GM20000 (cell line): Measurements from ENCODE around the gene ACY1.
A peak's percentile ranks its signal among the peaks of the same experiment; 100 is the strongest.

Source experiments
- DNase-seq: peaks from one replicate; pipeline ENCODE4 v3.0.0; 2012; ENCODE audit warnings: low spot score
- TF ChIP-seq, protein P1 (sequence below): IDR thresholded peaks from 2 replicates; pipeline ENCODE4 v1.5.1; 2012; ENCODE audit warnings: mild to moderate bottlenecking, control low read depth; ENCODE audit errors: extremely low read depth, missing control alignments

The ACY1 gene

DNA sequence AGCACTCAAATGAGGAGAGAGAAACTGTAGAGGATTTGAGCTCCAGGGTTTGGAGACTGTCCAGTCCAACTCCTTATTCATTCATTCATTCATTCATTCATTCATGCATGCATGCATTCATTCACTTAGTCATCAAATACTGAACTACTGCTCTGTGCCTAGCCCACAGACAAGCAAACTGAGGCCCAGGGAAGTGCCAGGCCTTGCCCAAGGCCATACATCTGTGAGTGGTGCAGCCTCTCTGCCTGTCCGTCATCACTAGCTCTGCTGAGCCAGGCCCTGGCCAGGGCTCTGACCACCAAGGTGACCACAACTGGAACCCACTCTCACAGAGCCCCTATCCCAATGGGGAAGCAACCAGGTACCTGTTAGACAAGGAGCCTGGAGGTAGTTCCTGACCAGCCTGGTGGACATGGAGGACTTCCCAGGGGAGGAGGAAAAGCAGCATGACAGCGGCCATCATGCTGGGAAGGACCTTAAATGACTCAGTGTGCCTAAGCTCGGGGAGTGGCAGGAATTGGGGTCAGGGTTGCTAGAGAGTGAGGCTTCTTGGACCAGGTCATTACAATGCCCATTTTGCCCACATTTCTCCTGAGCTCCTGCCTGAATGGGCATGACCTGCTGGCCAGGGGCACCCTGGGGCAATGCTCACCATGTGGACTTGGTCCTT, 39.9 kb downstream of the ACY1 start:
- TF ChIP-seq, protein P1, sequence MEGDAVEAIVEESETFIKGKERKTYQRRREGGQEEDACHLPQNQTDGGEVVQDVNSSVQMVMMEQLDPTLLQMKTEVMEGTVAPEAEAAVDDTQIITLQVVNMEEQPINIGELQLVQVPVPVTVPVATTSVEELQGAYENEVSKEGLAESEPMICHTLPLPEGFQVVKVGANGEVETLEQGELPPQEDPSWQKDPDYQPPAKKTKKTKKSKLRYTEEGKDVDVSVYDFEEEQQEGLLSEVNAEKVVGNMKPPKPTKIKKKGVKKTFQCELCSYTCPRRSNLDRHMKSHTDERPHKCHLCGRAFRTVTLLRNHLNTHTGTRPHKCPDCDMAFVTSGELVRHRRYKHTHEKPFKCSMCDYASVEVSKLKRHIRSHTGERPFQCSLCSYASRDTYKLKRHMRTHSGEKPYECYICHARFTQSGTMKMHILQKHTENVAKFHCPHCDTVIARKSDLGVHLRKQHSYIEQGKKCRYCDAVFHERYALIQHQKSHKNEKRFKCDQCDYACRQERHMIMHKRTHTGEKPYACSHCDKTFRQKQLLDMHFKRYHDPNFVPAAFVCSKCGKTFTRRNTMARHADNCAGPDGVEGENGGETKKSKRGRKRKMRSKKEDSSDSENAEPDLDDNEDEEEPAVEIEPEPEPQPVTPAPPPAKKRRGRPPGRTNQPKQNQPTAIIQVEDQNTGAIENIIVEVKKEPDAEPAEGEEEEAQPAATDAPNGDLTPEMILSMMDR: no peak
- DNase-seq: no peak

DNA sequence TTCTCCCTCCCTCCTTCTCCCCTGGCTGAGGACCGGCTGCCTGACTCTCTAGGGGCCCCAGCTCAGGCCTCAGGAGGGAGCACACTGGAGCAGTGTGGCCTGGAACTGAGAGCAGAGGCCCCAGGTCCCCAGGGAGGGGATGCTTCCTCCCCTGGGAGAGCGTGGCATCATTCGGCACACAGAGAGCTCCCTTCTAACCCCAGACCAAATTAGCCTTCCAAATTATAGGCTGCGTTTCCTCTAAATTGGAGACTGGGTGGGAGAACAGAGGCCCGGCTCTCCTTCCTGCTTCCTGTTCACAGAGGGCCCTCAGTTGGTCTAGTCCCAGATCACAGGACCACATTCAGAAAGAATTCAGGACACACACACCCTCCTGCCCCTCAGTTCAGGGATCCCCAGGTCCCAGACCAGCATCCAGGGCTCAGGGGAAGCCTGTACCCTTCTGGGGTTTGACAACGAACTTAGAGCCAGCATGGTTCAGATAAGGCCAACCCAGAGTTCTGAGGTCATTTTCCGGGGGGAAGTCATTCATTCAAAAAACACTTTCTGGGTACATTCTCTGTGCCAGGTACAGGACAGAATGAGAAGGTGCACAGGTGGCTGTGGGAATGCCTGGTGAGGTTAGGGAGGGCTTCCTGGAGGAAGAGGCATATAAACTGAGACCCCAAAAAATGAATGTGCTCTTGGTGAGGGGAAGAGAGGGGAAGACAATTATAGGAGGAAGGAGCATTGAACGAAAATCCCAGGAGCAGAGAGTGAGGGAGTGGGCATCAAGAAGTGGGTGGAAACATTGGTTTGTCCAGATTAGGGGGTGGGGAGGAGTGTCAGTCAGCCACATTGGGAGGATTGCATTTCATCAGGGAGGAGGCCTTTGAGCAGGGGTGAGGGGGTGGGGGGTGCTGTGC, 40.8 kb downstream of the ACY1 start:
- TF ChIP-seq, protein P1: no peak
- peak; percentile 70 for DNase-seq

DNA sequence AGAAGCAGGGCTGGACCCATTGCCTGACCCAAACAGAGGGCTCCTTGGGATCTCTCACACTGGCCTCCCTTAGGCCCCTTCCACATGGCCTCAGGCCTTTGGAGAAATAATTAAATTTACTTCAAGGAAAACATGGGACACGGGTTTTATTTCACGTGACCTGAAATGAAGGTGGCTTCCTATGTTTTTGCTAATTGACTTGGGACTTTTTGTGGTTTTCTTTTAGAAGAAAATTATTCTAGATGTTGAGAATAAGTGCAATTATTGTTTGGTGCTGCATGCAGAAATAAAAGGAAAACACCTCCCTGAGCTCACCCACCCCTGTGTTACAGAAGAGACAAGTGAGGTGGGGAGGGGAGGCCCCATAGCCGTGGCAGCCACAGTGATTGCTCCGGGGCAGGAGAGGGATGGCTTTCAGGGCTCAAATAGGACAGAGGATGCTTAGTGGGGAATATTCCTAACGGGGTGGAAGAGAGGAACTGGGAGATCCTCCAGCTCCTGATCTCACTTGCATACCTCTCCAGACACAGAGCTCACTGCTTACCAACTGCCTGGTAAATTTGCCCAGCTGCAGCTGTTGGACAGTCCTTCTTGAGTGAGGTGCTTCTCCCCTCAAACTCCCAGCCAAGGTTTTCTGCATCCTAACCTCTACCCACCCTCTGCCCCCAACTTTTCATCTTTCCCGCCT, 41.6 kb downstream of the ACY1 start:
- TF ChIP-seq, protein P1: no peak
- no peak for DNase-seq

DNA sequence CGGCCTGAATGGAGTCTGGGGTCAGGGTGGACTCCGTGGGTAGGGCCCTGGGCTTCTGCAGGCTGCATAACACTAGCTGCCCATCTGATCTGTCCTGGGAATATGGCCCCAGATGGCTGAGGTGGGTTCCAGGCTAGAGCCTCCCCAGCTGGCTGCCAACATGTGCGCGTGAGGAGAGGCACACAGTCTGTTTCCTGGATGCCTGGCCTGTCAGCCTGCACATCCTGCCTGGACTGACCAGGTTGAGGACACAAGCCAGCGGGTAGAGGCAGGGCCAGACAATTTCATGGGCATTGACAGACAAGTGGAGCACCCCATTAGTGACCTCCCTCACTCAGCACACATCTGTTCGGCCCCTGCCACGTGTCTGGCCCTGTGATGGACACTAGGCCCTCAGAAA, 42.1 kb downstream of the ACY1 start:
- DNase-seq: no peak
- TF ChIP-seq, protein P1: no peak

DNA sequence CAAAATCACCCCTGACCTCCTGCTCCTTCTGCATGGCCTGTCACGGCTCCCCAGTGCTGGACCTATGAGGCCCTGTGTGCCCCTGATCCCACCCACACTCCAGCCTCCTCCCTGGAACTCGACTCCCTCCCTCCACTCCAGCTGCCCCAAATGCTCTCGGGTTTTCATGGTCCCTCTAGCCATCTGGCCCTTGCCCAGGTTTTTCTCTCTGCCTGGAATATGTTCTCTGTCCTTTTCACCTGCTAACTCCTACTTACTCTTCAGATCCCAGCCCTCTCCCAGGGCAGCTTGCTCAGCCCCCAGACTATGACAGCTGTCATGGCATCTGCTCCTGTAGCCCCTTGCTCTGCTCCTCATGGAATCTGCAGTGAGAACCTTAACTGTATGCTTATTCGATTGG, 42.7 kb downstream of the ACY1 start:
- no peak for DNase-seq
- TF ChIP-seq, protein P1: no peak

DNA sequence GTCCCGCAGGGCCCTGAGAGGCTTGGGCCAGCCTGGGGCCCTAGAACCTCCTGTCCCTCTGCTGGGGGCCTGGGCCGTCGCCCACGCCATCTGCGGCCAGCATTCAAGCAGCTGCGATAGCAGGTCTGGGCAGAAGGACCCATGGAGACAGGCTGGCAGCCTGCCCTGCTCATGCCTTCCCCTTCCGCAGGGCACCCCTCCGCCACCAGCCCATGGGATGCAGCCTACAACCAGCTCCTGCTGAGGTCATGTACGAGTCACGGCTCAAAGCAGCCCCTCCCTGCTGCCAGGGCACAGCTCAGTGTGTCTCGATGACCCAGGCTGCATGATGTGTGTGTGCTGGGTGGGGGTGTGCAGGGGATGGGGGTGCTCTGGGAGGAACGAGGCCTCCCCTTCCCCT, 45.2 kb downstream of the ACY1 start:
- no peak for DNase-seq
- TF ChIP-seq, protein P1: no peak

DNA sequence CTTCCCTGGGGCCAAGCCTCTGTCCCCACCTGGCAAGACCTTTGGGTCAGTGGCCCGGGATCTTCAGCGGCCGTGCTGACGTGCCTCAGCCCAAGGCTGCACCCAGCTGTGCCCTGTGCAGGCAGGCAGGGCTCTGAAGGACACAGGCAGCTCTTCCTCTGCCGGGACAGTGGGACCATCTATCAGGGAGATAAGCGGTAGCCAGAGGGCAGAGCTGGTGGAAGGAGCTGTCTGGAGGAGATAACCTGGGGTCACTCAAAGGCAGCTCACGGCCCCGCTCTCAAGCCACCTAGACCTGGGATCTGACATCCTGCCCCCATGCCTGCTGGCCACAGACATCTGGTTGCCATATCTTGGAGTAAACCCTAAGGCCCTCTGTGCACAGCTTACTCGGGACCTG, 45.7 kb downstream of the ACY1 start:
- TF ChIP-seq, protein P1: no peak
- no peak for DNase-seq
